NCI-H187 (cell line): ENCODE data around the gene HS6ST3.
"Not testable (repeated sequence)": the region's sequence is repeated elsewhere in the genome, so short reads cannot be mapped to it uniquely, and the experiment has no call there.

Experiments used
- DNase-seq, 2 experiments: peaks; one replicate each; lab custom pipeline; 2025; lab: John Stamatoyannopoulos, UW

The HS6ST3 gene

GRCh38 chr13:96089749-96090239 is at the start of gene HS6ST3:
Gene HS6ST3, plus strand, starts transcription at chr13:96090107.
- DNase-seq: no peak

GRCh38 chr13:96041326-96042110 is 48.4 kb upstream of the HS6ST3 start:
- DNase-seq: no peak

- no peak for DNase-seq
These were observed 45.7 kb upstream of the HS6ST3 start for GRCh38 chr13:96044238-96044637.

GRCh38 chr13:96046449-96047126 is 43.3 kb upstream of the HS6ST3 start:
- not testable (repeated sequence) for DNase-seq

GRCh38 chr13:96050955-96051354 is 39.0 kb upstream of the HS6ST3 start:
- not testable (repeated sequence) for DNase-seq

- not testable (repeated sequence) for DNase-seq
These were observed 38.4 kb upstream of the HS6ST3 start for GRCh38 chr13:96051491-96051890.

- DNase-seq: not testable (repeated sequence)
These were observed 38.0 kb upstream of the HS6ST3 start for GRCh38 chr13:96051946-96052345.

GRCh38 chr13:96052656-96053002 is 37.3 kb upstream of the HS6ST3 start:
- peak; percentile 23 to 51 for DNase-seq

GRCh38 chr13:96053003-96053703 is 36.8 kb upstream of the HS6ST3 start, which contains the start of gene UGGT2:
Gene UGGT2, minus strand, starts transcription at chr13:96053401. Its CDS starts 89 bp downstream, at chr13:96053312.
- peak; percentile 92 for DNase-seq

GRCh38 chr13:96065849-96066248 is 24.1 kb upstream of the HS6ST3 start:
- no peak for DNase-seq

- DNase-seq: no peak
These were observed 21.2 kb upstream of the HS6ST3 start for GRCh38 chr13:96068729-96069128.

- no peak for DNase-seq
These were observed 18.4 kb upstream of the HS6ST3 start for GRCh38 chr13:96071504-96071903.

- DNase-seq: no peak
These were observed 17.5 kb upstream of the HS6ST3 start for GRCh38 chr13:96072392-96072791.

GRCh38 chr13:96075953-96076543 is 13.9 kb upstream of the HS6ST3 start:
- DNase-seq: no peak

GRCh38 chr13:96080676-96081075 is 9.2 kb upstream of the HS6ST3 start:
- no peak for DNase-seq

- no peak for DNase-seq
These were observed 8.0 kb upstream of the HS6ST3 start for GRCh38 chr13:96081888-96082287.

GRCh38 chr13:96082640-96083039 is 7.3 kb upstream of the HS6ST3 start:
- no peak for DNase-seq

GRCh38 chr13:96086736-96087135 is 3.2 kb upstream of the HS6ST3 start:
- DNase-seq: no peak

GRCh38 chr13:96089139-96089538 is 768 bp upstream of the HS6ST3 start:
- no peak for DNase-seq

GRCh38 chr13:96090240-96091101 is 564 bp downstream of the HS6ST3 start:
- no peak for DNase-seq
